ENCODE data around the gene TXNDC12.

GRCh38 chr1:52102336-52103013 lies 47.5 kb upstream of the TXNDC12 start:
- TF ChIP-seq CTCF (IDR thresholded peaks at IDR 0.05; ENCODE audit: poor library complexity) (no peak), EZH2phosphoT487 (IDR thresholded peaks at IDR 0.05; ENCODE audit: low read depth, severe bottlenecking, unreplicated experiment) (no peak), EZH2 (IDR thresholded peaks at IDR 0.05; ENCODE audit: borderline replicate concordance) (no peak)
